SU-DHL-6 (cell line): Measurements from ENCODE around the gene RILPL1.
"Not testable (repeated sequence)": the region's sequence is repeated elsewhere in the genome, so short reads cannot be mapped to it uniquely, and the experiment has no call there.

ENCODE experiments used
- H2AFZ ChIP-seq: fragments of 200-600 bp; sonication (generic); 2 replicates; pipeline ENCODE4 v1.6.1; 2014; ENCODE audit warnings: low read depth, mild to moderate bottlenecking, moderate library complexity, mixed read lengths, antibody characterized with exemption, low read length; ENCODE audit not compliant: severe bottlenecking
- H3F3A ChIP-seq: fragments of 200-600 bp; shearing (Covaris generic); 2 replicates; pipeline ENCODE4 v1.6.0; 2016; ENCODE audit warnings: antibody characterized with exemption, mild to moderate bottlenecking; ENCODE audit not compliant: insufficient read depth
- H3K27ac ChIP-seq: fragments of 200-600 bp; sonication (generic); 2 replicates; pipeline ENCODE4 v1.5.1; 2016; ENCODE audit warnings: low read depth, mild to moderate bottlenecking, low read length, moderate library complexity, mixed read lengths
- H3K27me3 ChIP-seq: fragments of 200-600 bp; sonication (generic), shearing (Covaris generic); 2 replicates; pipeline ENCODE4 v1.6.0; 2014; ENCODE audit warnings: mild to moderate bottlenecking, low read length
- H3K36me3 ChIP-seq: fragments of 200-600 bp; sonication (generic); 2 replicates; pipeline ENCODE4 v1.6.1; 2014; ENCODE audit warnings: mild to moderate bottlenecking, low read length, mixed read lengths
- H3K4me2 ChIP-seq: fragments of 300-600, 200-600 bp; shearing (Covaris generic), sonication (generic); 2 replicates; pipeline ENCODE4 v1.6.0; 2014; ENCODE audit warnings: low read length, low read depth, mild to moderate bottlenecking; ENCODE audit not compliant: poor library complexity, severe bottlenecking
- H3K4me3 ChIP-seq: fragments of 200-600 bp; sonication (generic); 2 replicates; pipeline ENCODE4 v1.5.1; 2014; ENCODE audit warnings: antibody characterized with exemption, low read length, mild to moderate bottlenecking, mixed read lengths; ENCODE audit not compliant: insufficient read depth, poor library complexity, severe bottlenecking
- H3K79me2 ChIP-seq: fragments of 200-600 bp; sonication (generic); 2 replicates; pipeline ENCODE4 v1.6.1; 2014; ENCODE audit warnings: mild to moderate bottlenecking, low read length, moderate library complexity; ENCODE audit not compliant: insufficient read depth
- H3K9ac ChIP-seq: fragments of 200-600 bp; sonication (generic); 2 replicates; pipeline ENCODE4 v1.7.0; 2014; ENCODE audit warnings: mild to moderate bottlenecking, low read length
- H3K9me2 ChIP-seq: fragments of 200-600 bp; sonication (generic); replicated peaks from 2 replicates; pipeline ENCODE4 v1.6.1; 2014; ENCODE audit warnings: low read length; ENCODE audit not compliant: insufficient read depth
- H3K9me3 ChIP-seq: fragments of 200-600 bp; sonication (generic); 2 replicates; pipeline ENCODE4 v1.6.1; 2014; ENCODE audit warnings: low read length, mixed read lengths; ENCODE audit not compliant: insufficient read depth
- H4K20me1 ChIP-seq: fragments of 200-600 bp; sonication (generic); 2 replicates; pipeline ENCODE4 v1.6.1; 2014; ENCODE audit warnings: low read depth, mild to moderate bottlenecking, antibody characterized with exemption, low read length, moderate library complexity, mixed read lengths
- EZH2phosphoT487 ChIP-seq: fragments of 200-600 bp; sonication (generic), shearing (Covaris generic); conservative IDR thresholded peaks from 2 replicates; pipeline ENCODE4 v1.6.1; 2018; ENCODE audit warnings: mild to moderate bottlenecking, antibody characterized with exemption, low read length, moderate library complexity, mixed read lengths
- TF ChIP-seq, protein P1 (sequence below): fragments of 200-600 bp; sonication (generic); IDR thresholded peaks from one replicate; pipeline ENCODE4 v1.5.1; 2017; ENCODE audit warnings: antibody characterized with exemption, mild to moderate bottlenecking, low read length, moderate library complexity; ENCODE audit not compliant: insufficient read depth, poor library complexity, severe bottlenecking

Gene RILPL1

GRCh38 chr12:123487428-123487827 lies 46.1 kb downstream of the RILPL1 start:
- H3F3A ChIP-seq: no peaks in the 10 kb centered on the region
- TF ChIP-seq EZH2phosphoT487: no peak
- TF ChIP-seq, protein P1, sequence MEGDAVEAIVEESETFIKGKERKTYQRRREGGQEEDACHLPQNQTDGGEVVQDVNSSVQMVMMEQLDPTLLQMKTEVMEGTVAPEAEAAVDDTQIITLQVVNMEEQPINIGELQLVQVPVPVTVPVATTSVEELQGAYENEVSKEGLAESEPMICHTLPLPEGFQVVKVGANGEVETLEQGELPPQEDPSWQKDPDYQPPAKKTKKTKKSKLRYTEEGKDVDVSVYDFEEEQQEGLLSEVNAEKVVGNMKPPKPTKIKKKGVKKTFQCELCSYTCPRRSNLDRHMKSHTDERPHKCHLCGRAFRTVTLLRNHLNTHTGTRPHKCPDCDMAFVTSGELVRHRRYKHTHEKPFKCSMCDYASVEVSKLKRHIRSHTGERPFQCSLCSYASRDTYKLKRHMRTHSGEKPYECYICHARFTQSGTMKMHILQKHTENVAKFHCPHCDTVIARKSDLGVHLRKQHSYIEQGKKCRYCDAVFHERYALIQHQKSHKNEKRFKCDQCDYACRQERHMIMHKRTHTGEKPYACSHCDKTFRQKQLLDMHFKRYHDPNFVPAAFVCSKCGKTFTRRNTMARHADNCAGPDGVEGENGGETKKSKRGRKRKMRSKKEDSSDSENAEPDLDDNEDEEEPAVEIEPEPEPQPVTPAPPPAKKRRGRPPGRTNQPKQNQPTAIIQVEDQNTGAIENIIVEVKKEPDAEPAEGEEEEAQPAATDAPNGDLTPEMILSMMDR: no peak
- H3K36me3 ChIP-seq: no peaks in the 10 kb centered on the region
- no peaks in the 10 kb centered on the region for H3K9me3 ChIP-seq
- H3K27ac ChIP-seq: no peak overlapping the region
- no peak overlapping the region for H2AFZ ChIP-seq
- no peaks in the 10 kb centered on the region for H3K27me3 ChIP-seq
- H3K9me2 ChIP-seq: no peaks in the 10 kb centered on the region
- no peaks in the 10 kb centered on the region for H4K20me1 ChIP-seq
- no peak overlapping the region for H3K4me3 ChIP-seq
- no peaks in the 10 kb centered on the region for H3K79me2 ChIP-seq
- no peak overlapping the region for H3K4me2 ChIP-seq
- no peak overlapping the region for H3K9ac ChIP-seq

- Histone ChIP-seq H3K9me3 (no peaks in the 10 kb centered on the region), H3K36me3 (no peaks in the 10 kb centered on the region), H3K27me3 (no peaks in the 10 kb centered on the region), H3K27ac (no peak overlapping the region), H2AFZ (no peak overlapping the region), H3K79me2 (no peaks in the 10 kb centered on the region), H3K4me3 (no peak overlapping the region), H3K9me2 (no peaks in the 10 kb centered on the region), H3K9ac (no peak overlapping the region), H4K20me1 (no peaks in the 10 kb centered on the region), H3F3A (no peaks in the 10 kb centered on the region), H3K4me2 (no peak overlapping the region)
- TF ChIP-seq EZH2phosphoT487: no peak
These were observed 47.8 kb downstream of the RILPL1 start for GRCh38 chr12:123485756-123486155.

DNA sequence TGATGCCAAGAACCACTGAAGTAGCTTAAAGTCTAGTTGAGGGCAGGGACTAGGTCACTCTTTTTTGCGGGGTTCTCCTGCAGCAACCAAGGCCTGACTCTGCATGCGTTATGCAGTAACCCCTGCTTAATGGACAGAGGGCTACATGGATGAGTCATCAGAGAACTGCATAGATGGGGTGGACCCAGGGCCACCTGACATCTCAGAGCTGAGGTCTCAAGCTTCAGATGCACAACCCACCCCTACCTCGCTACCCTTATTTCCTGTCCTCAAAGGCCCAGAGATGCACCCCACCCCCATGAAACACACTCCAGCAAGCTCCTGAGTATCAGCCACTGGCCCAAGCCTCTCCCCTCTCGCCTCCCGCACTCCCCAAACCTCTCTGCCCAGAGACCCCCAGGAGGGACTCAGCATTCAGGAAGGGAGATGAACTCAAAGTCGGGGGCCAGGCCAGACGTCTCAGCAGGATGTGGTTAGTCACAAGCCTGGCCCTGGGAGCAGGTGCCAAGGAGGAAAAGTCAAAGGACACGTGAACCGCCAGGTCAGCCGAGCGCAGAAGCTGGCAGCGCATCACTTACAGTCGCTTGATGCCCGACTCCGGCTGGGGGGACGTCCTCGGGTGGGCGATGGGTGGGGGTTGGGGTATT lies 49.8 kb downstream of the RILPL1 start:
- Histone ChIP-seq H3K9me2 (no peaks in the 10 kb centered on the region), H3K36me3 (no peaks in the 10 kb centered on the region), H3F3A (no peaks in the 10 kb centered on the region), H3K4me3 (no peak overlapping the region), H3K9ac (no peak overlapping the region), H3K27ac (no peak overlapping the region), H2AFZ (no peak overlapping the region), H3K9me3 (no peaks in the 10 kb centered on the region), H3K27me3 (no peaks in the 10 kb centered on the region), H3K4me2 (no peak overlapping the region), H4K20me1 (no peaks in the 10 kb centered on the region), H3K79me2 (no peaks in the 10 kb centered on the region)
- TF ChIP-seq, protein P1: no peak
- no peak for TF ChIP-seq EZH2phosphoT487

GRCh38 chr12:123482876-123483275 lies 50.6 kb downstream of the RILPL1 start:
- Histone ChIP-seq H3K79me2 (no peaks in the 10 kb centered on the region), H3K27me3 (no peaks in the 10 kb centered on the region), H3K4me3 (no peak overlapping the region), H4K20me1 (no peaks in the 10 kb centered on the region), H3K9me3 (no peaks in the 10 kb centered on the region), H3K9me2 (no peaks in the 10 kb centered on the region), H3K27ac (no peak overlapping the region), H3K4me2 (no peak overlapping the region), H3F3A (no peaks in the 10 kb centered on the region), H3K9ac (no peak overlapping the region), H3K36me3 (no peaks in the 10 kb centered on the region), H2AFZ (no peak overlapping the region)
- no peak for TF ChIP-seq EZH2phosphoT487
- TF ChIP-seq, protein P1: no peak

- H3K79me2 ChIP-seq, H4K20me1 ChIP-seq, H3K9me3 ChIP-seq, H3F3A ChIP-seq, H3K36me3 ChIP-seq, H3K9me2 ChIP-seq, H3K27ac ChIP-seq, H3K27me3 ChIP-seq: not testable (repeated sequence)
- Histone ChIP-seq H3K9ac (peak overlapping the region; percentile 60), H3K4me3 (peak overlapping the region; percentile 58), H2AFZ (peak overlapping the region; percentile 69), H3K4me2 (peak overlapping the region; percentile 81)
These were observed 52.3 kb downstream of the RILPL1 start for GRCh38 chr12:123481251-123481650.
